AML-193 (cell line): ENCODE measurements around the gene PTPA.

Experiments used
- DNase-seq, 2 experiments: peaks; one replicate each; lab custom pipeline; 2025; lab: John Stamatoyannopoulos, UW

Gene PTPA

GRCh38 chr9:129154866-129155477 lies 43.8 kb downstream of the PTPA start:
- no peak for DNase-seq

- DNase-seq, result no peak
These were observed 44.9 kb downstream of the PTPA start for GRCh38 chr9:129156163-129156562.

DNA sequence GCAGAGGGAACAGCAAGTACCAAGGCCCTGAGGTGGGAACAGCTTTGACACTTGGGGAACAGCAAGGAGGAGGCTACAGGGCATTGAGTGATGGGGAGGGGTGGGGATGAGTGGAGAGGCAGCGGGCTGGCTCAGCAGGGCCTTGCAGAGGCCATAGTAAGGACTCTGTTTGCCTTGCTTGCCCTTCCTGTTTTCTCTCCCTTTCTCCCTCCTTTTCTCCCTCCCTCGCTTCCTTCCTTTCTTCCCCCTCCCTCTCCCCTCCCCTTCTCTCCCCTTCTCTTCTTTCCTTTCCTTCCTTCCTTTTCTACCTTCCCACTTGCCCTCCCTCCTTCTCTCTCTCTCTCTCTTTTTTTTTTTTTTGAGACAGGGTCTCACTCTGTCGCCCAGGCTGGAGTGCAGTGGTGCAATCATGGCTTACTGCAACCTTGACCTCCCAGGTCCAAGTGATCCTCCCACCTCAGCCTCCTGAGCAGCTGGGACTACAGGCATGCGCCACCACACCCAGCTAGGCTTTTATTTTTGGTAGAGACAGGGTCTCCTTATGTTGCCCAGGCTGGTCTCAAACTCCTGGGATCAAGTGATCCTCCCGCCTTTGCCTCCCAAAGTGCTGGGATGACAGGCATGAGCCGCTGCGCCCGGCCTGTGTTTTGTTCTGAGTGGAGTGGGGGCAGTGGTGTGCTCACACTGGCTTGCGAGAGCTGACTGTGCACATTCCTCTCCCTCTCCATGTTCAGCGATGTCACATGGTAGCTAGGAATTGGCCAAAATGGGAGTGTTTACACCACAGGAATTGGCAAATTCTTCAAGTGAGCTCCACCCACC lies 49.7 kb downstream of the PTPA start:
- no peak for DNase-seq

DNA sequence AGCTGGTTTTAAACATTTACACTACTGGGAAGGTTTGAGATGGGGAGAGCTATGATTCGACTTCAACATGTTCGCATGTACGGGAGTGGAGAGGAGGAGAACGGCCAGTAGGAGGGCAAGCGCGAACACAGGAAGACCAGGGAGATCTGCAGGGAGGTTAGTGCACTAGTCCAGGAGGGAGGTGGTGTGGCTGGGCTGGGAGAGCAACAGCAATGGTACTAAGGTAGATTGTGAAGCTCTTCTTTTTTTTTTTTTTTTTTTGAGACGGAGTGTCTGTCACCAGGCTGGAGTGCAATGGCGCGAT lies 50.3 kb downstream of the PTPA start:
- no peak for DNase-seq

DNA sequence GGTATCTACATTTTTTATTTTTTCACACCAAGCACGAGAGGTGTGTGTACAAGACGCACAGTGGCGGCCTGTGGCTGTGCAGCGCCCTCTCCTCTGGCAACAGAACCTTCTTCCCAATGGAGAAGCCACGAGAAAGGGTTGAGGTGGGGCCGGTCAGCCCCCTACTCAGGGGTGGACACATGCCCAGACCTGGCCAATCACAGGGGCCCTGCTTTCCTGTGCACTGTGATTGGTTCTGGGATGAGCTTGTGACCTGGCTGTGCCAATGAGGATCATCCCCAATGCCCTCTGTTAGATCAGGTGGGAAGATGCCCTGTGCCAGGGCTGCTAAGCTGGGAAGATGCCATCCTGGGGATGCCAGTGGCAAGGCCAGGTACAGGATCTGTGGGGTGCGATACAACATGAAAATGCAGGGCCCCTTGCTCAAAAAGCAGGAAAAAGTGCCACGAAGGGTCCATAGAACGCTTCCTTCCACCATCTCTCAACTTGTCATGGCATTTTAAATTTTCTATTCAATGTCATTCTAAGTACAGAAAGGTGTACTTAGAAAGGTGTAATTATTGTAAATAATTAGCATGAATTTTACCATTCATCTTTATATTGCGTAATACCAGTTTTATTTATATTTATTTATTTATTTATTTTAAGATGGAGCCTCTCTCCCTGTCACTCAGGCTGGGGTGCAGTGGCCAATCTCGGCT lies 51.4 kb downstream of the PTPA start:
- DNase-seq, result no peak

- peak in 1 of 2 experiments; percentile 17 for DNase-seq
These were observed 52.0 kb downstream of the PTPA start for GRCh38 chr9:129163198-129163670.

DNA sequence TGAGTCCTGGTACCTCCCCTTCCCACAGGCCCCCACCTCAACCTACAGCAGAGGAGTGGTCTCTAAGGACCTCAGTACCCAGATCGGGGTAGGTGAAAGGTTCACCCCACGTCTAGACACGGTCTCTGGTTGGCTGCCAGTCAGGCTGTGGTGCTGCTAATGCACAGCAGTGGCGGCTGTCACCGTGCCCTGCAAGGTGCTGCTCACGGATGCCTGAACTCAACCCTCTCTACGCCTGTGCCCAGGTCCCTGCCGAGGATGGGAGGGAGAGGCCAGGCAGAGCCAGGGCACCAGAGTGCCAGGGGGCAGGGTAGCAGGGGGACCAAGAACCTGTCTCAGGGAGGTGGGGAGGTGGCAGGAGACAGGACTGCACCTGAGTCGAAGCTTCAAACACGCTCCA lies 52.5 kb downstream of the PTPA start:
- no peak for DNase-seq

GRCh38 chr9:129164246-129164930 lies 53.2 kb downstream of the PTPA start:
- no peak for DNase-seq

DNA sequence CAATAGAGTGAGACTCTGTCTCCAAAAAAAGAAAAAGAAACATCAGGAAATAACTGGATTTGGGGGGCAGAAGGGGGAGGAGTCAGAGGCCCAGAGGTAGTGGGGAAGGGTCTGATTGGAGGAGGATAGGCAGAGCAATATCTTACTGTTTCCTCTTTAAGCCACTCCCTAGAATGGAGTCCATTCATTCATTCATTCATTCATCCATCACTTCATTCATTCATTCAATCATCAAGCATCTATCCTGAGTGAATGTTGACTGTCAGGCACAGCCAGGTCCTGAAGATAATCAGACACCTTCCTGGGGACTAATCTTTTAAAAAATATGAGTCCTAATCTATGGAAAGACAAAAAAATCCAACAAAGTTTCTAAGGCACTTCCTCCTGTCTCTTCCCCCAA lies 54.0 kb downstream of the PTPA start:
- DNase-seq, result no peak

- DNase-seq, result peak; percentile 60 to 68
These were observed 55.7 kb downstream of the PTPA start for GRCh38 chr9:129166623-129167557.

DNA sequence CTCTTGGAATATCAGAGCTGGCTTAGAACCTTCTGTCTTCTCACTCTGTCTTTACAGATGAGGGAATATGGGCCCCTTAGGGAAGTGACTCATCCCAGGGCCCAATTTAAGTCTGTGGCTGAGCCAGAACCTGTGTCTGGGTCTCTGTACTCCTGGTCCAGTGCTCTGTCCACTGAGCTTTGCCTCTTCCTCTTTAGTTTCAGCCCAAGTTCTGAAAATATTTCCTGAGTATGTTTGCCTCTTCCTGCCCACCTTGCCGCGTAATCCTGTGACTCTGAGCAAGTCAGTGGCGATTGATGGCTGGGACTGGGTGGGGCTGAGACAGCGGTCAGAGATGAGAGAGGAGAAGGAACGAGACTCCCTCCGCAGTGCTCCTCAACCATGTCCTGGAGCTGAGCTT lies 59.0 kb downstream of the PTPA start:
- no peak for DNase-seq

DNA sequence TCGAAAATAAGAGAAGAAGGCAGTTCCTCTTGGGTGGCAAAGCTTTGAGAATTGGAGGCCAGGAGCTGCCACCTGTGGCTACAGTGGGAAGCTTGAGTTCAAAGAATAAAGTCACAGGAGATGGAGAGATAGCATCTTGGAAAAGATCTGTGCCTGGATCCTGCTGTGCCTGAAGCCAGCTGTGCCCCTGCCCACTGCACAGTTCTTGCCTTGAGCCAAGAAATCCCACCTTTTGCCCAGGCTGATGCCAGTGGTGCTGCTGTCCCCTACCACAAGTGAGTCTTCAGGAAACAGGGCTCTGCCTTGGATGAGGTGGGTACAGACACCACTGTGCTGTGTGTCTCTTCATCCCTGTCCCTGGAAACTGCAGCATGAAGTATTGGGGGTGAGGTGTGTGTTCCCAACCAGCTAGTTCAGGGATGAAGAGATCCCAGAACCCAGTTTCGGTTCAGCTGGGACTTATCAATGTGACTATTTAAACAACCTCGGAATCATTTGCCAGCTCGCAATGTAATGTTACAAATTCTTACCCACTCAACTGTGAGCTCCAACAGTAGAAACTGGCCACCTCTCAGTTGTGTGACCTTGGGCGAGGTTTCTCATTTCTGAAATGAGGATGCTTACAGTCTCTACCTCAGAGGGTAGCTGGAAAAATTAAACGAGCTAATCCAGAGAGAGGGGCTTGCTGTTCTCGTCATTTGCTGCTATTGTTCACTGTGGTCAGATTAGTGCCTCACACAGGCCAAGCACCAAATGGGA lies 61.0 kb downstream of the PTPA start:
- DNase-seq, result no peak

DNA sequence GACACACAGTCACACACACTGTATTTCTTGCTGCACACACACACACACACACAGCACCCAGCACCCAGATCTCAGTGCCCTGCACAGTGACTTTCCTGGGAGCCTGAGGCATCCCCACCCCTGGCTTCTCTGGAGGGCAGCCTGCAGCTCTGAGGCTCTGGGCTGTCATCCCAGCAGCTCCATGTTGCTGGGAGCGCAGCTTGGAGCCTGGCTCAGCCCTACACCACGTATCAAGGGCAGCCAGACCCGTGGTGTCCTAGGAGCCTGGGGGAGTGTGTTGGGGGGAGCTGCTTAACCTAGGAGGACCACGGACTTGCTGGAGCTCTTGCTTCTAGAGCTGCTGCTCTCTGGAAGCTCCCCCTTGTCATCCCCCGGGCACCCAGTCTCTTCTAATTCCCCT lies 61.6 kb downstream of the PTPA start:
- no peak for DNase-seq

GRCh38 chr9:129173296-129174101 lies 62.3 kb downstream of the PTPA start:
- DNase-seq, result no peak

GRCh38 chr9:129174102-129174723 lies 63.0 kb downstream of the PTPA start:
- peak; percentile 57 to 72 for DNase-seq

- no peak for DNase-seq
These were observed 63.7 kb downstream of the PTPA start for GRCh38 chr9:129174724-129175514.

- DNase-seq, result no peak
These were observed 64.3 kb downstream of the PTPA start for GRCh38 chr9:129175515-129175824.

DNA sequence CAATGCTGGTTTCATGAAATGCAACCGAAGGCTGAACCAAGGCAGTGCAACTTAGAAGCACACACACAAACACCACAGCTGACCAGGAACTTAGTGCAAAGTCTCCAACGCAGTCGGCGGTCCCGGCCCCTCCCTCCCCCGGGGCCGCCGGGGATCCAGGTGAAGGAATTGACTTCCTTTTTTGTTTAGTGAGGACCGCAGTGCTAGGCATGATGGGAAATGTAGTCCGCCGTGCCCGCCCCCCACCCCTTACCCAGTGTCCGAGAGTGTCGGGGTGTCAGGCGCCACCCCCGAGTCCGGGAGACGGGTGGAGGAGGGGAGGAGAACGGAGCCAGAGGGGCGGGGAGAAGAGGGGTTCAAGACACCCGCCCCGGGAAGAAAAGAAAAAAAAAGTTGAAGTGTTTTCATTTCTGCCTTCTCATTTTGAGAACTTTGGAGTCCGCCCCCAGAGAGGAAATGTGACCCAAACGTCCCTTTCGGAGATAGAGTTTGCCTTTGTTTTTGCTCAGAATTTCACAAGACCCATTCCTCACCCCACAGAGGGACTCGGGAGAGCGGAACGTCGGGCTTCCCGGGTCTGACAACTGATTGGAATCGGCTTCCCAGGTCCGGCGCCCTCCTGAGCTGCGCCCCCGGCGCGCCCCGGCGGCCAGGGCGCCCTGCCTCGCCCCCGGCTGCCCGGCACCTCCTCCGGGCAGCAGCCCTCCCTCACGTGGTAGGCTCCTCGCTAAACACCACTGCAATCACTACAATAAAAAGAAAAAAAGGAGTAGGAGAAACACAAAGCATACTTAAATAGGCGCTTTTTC lies 64.8 kb downstream of the PTPA start:
- DNase-seq, result peak; percentile 85 to 86
